Panc1 (cell line): ENCODE data around the gene OSBPL10.

Experiments
- CTCF ChIP-seq: fragments of 450-650 bp; IDR thresholded peaks from 2 replicates; pipeline ENCODE4 v1.5.1; 2017; ENCODE audit warnings: mild to moderate bottlenecking
- REST ChIP-seq, 2 experiments: IDR thresholded peaks; 2 replicates each; pipeline ENCODE4 v1.6.1; 2011 to 2012; ENCODE audit warnings: low read depth in 2 of 2, control low read depth in 1 of 2, low read length in 1 of 2, mild to moderate bottlenecking in 1 of 2, moderate library complexity in 1 of 2; ENCODE audit not compliant: insufficient read depth in 1 of 2

GRCh38 chr3:31957106-31957505 lies 24.0 kb downstream of the OSBPL10 start:
- TF ChIP-seq CTCF (no peak), REST (IDR thresholded peaks at IDR 0.05; ENCODE audit: insufficient read depth in 1 of 2, low read depth in 2 of 2, low read length in 1 of 2) (no peak)
